NCI-H748 treated with DMSO at 0.1 percent for 48 hours (cell line): ENCODE measurements around the gene ABTB2.

Source experiments
- DNase-seq: peaks from one replicate; lab custom pipeline; 2025; lab: John Stamatoyannopoulos, UW

ABTB2 gene

DNA sequence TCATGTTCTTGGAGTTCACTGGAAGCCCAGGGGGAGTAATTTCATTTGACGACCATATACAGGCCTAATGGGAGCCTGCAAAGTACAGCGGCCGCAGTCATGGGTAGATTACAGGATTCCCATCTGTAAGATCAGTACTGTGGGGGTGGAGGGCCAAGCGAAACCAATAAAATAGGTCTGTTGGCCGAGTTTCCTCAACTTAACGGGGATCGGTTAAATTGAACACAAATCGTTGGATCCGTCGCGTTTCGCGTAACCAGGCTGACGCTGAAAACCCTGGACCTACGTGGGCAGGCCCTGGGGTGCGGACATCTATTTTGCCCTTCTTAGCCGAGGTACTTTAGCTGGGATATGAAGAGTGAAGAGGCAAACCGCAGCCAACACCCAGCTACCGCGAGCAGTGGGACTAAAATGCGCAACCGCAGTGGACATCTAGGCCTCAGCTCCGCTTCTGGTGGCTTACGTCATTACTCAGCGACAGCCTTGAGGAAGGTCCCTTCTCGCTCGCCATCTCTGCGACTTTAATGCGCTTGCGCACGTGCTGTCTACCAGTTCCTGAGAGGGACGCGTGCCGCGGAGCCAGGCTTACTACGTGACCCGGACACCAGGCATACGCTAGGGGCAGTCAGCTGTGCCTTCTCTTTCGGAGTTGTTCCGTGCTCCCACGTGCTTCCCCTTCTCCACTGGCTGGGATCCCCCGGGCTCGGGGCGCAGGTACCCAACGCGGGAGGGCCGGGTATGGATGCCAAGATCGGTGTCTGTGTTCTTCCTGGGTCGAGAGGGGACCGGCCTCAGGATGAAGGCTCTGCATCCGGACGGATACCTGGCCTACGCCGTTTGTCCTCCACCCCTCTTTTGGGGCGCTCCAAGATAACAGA lies 252.5 kb downstream of the ABTB2 start, which contains the start of gene NAT10:
Gene NAT10, plus strand, starts transcription at position 551 of the 878 bp plus-strand sequence. CDS start 2,597 bp downstream, outside the sequence.
- peak; percentile 96 for DNase-seq

DNA sequence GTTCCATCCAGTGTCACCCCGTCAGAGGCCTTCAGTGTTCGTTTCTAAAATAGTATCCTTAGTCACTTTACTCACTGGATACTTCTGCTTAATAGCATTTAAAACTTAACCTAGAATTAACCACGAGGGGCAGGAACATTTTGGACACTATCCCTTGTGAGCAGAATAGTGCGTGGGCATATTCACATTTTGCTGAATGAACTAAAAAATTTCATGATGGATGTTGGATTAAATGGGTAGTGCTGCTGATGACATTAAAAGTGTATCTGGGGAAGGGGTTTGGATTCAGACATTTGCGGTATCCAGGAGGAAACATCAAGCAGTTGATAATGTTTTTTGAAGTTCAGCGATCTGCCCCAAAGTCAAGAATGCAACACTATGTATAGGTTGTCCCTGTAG lies 253.1 kb downstream of the ABTB2 start:
- no peak for DNase-seq
